Endothelial cell (in vitro differentiated cells): Measurements from ENCODE around the gene FBXO33. TPM values are rescaled to one million over a fixed set of nuclear protein-coding genes. Genes with fewer than 3 reads are reported as not detected.

Source experiments
- DNase-seq: peaks from one replicate; pipeline ENCODE4 v3.0.0; 2021; ENCODE audit warnings: low spot score
- H3K27ac Mint-ChIP-seq: one replicate; pipeline ENCODE4 v1.8.0; 2021; ENCODE audit warnings: mixed read lengths, inconsistent platforms; ENCODE audit not compliant: unreplicated experiment
- H3K27me3 Mint-ChIP-seq: one replicate; pipeline ENCODE4 v1.8.0; 2021; ENCODE audit warnings: mild to moderate bottlenecking, moderate library complexity, mixed read lengths, inconsistent platforms; ENCODE audit not compliant: unreplicated experiment
- H3K36me3 Mint-ChIP-seq: one replicate; pipeline ENCODE4 v1.8.0; 2021; ENCODE audit warnings: mild to moderate bottlenecking, low read depth, mixed read lengths, inconsistent platforms; ENCODE audit not compliant: unreplicated experiment
- H3K4me1 Mint-ChIP-seq: one replicate; pipeline ENCODE4 v1.8.0; 2021; ENCODE audit warnings: mild to moderate bottlenecking, mixed read lengths, inconsistent platforms; ENCODE audit not compliant: unreplicated experiment
- H3K4me3 Mint-ChIP-seq: one replicate; pipeline ENCODE4 v1.8.0; 2021; ENCODE audit warnings: mild to moderate bottlenecking, mixed read lengths, inconsistent platforms; ENCODE audit not compliant: unreplicated experiment
- H3K9me3 Mint-ChIP-seq: one replicate; pipeline ENCODE4 v1.8.0; 2021; ENCODE audit warnings: mixed read lengths, inconsistent platforms; ENCODE audit not compliant: unreplicated experiment
- total RNA-seq: library from RNA; stranded (reverse); fragmentation: NEBNext Ultra II Directional; extraction: Animal tissue kit (Norgen Biotek cat#: 25700); gene quantifications from one replicate; pipeline ENCODE4 v1.2.1, GENCODE V29; 2021; ENCODE audit not compliant: unreplicated experiment
- TF ChIP-seq, protein P1 (sequence below): fragments of 200-600 bp; sonication (generic); IDR thresholded peaks from one replicate; pipeline ENCODE4 v1.5.0; 2021; ENCODE audit warnings: antibody characterized with exemption; ENCODE audit not compliant: unreplicated experiment

Gene FBXO33
- total RNA-seq, 1 donor from 2014 or later, result 11.9 TPM

DNA sequence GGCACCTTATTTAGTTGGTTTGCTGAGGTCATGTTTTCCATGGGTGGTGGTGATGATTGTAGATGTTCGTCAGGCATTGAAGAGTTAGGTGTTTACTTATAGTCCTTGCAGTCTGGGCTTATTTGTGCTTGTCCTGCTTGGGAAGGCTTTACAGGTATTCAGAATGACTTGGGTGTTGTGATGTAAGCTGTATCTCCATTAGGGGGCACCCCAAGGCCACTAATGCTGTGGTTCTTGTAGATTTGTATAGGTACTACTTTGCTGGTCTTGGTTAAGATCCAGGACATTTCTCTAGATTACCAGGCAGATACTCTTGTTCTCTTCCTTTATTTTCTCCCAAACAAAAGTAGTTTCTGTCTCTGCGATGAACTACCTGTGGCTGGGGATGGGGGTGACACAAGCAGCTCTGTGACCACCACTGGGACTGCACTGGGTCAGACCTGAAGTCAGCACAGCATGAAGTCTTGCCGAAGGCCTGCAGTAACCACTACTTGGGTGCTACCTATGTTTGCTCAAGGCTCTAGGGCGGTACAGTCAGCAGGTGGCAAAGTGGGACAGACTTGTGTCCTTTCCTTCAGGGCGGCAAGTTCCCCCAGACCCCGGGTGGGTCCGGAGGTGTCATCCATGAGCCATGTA lies 35.8 kb upstream of the FBXO33 start:
- H3K36me3 Mint-ChIP-seq, result no peaks in the 10 kb centered on the region
- H3K9me3 Mint-ChIP-seq, result no peaks in the 10 kb centered on the region
- H3K27me3 Mint-ChIP-seq, result peaks cover 2% of the 10 kb centered on the region
- no peak overlapping the region for H3K4me3 Mint-ChIP-seq
- no peaks in the 10 kb centered on the region for H3K4me1 Mint-ChIP-seq
- no peak overlapping the region for H3K27ac Mint-ChIP-seq
- peak; percentile 33 for DNase-seq
- TF ChIP-seq, protein P1, sequence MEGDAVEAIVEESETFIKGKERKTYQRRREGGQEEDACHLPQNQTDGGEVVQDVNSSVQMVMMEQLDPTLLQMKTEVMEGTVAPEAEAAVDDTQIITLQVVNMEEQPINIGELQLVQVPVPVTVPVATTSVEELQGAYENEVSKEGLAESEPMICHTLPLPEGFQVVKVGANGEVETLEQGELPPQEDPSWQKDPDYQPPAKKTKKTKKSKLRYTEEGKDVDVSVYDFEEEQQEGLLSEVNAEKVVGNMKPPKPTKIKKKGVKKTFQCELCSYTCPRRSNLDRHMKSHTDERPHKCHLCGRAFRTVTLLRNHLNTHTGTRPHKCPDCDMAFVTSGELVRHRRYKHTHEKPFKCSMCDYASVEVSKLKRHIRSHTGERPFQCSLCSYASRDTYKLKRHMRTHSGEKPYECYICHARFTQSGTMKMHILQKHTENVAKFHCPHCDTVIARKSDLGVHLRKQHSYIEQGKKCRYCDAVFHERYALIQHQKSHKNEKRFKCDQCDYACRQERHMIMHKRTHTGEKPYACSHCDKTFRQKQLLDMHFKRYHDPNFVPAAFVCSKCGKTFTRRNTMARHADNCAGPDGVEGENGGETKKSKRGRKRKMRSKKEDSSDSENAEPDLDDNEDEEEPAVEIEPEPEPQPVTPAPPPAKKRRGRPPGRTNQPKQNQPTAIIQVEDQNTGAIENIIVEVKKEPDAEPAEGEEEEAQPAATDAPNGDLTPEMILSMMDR, result no peak

DNA sequence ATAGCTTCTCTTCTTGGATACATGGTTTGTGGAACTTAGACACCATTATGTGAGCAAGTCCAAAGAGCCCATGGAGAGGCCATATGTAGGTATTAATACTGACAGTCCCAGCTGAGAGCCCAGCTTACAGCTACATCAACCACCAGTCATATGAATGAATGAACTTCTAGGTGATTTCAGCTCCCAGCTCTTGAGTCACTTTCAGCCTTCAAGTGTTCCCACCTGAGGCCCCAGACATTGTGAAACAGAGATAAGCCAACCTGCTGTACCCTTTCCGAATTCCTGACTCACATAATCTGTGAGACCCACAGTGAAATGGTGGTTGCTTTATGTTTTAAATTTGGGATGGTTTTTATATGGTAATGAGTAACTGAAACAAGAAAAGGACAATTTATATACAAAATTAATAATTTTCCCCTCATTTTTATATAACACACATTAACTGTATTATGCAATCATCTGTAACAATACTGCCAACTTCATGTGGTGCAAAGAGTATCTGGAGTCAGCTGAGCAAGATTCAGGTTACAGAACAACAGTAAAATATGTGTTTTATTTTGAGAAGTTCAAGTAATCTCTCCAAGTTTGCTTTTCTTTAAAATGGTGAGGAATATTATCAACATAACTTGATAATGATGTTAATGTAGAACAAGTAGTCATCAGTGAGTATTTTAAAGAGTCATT lies 27.7 kb upstream of the FBXO33 start:
- DNase-seq, result no peak
- Mint-ChIP-seq H3K27ac (no peak overlapping the region), H3K36me3 (no peaks in the 10 kb centered on the region), H3K4me3 (no peak overlapping the region), H3K9me3 (no peaks in the 10 kb centered on the region), H3K4me1 (peaks cover 9% of the 10 kb centered on the region), H3K27me3 (peaks cover 2% of the 10 kb centered on the region)
- TF ChIP-seq, protein P1, result no peak

DNA sequence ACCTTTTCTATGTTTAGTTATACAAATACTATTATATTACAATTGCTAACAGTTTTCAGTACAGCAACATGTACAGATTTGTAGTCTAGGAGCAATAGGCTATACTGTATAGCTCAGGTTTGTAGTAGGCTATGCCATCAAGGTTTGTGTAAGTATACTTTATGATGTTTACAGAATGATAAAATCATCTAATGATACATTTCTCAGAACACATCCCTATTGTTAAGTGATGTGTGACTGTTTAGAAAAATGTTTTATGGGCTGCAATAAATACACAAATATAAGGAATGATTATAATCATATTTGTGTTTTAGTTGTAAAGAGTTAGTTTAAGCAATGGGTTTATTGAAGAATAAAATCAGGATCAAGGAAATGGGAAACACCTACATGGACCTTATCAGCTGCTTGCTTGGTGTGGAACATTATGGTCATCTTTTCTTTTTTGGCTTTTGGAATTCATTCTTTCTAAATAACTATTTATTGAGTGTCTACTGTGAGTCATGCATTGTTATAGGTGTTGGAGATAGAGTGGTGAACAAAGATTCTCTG lies 24.5 kb upstream of the FBXO33 start:
- Mint-ChIP-seq H3K4me1 (peaks cover 9% of the 10 kb centered on the region), H3K27ac (no peak overlapping the region), H3K4me3 (no peak overlapping the region), H3K36me3 (no peaks in the 10 kb centered on the region), H3K9me3 (no peaks in the 10 kb centered on the region), H3K27me3 (no peaks in the 10 kb centered on the region)
- no peak for DNase-seq
- TF ChIP-seq, protein P1, result no peak

DNA sequence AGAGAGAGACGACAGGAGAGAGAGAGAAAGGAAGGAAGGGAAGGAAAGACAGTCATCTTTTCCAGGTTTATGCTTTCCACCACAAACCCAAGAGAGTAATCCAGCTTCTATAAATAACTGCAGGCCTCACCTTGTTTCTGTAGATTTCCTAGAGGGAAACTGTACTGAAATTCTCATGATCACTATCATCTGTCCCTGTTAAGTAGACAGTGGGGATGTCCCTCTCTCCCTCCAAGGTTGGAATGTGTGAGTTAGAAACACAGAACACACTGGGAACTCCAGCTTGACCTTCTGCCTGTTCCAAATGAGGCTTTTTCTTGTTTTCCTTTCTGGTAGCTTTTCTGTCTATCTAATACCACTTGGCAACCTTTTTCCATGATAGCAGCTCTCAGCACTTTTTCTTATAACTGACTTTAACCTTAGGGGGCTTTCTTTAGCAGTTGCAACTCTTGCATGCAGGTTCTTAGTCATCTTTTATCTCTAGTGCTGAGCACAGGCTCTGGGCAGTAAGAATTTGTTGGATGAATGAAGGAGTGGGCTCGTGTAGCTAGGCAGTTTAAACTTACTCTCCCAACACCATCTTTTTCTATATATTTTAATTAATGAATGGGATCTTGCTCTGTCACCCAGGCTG lies 22.8 kb upstream of the FBXO33 start:
- H3K36me3 Mint-ChIP-seq, result no peaks in the 10 kb centered on the region
- H3K27me3 Mint-ChIP-seq, result no peaks in the 10 kb centered on the region

More for the DNA sequence above, 22.8 kb upstream of the FBXO33 start:
- TF ChIP-seq, protein P1, result no peak
- H3K9me3 Mint-ChIP-seq, result no peaks in the 10 kb centered on the region
- H3K4me1 Mint-ChIP-seq, result peaks cover 9% of the 10 kb centered on the region
- DNase-seq, result no peak
- no peak overlapping the region for H3K27ac Mint-ChIP-seq
- H3K4me3 Mint-ChIP-seq, result no peak overlapping the region
